ENCODE measurements around the gene PCDHA8. TPM values are rescaled to one million over a fixed set of nuclear protein-coding genes. Genes with fewer than 3 reads are reported as not detected.

Gene PCDHA8
- total and polyA plus RNA-seq, 9 of the 15 experiments (the other 6 are each of a cell fraction or from before 2014, with no cell fraction given): not detected

DNA sequence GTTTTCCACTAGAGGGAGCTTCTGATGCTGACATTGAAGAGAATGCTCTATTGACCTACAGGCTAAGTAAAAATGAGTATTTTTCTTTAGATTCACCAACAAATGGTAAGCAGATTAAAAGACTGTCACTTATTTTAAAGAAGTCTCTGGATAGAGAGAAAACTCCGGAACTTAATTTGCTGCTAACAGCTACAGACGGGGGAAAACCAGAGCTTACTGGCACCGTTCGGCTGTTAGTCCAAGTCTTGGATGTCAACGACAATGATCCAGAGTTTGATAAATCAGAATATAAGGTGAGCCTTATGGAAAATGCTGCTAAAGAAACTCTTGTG lies 28.5 kb downstream of the PCDHA8 start:
- Histone ChIP-seq H3K4me1 (replicated peaks in 1 of 2; ENCODE audit: control insufficient read depth in 2 of 2, insufficient read depth in 2 of 2, low read length in 2 of 2) (no peaks in the 10 kb centered on the region), H3K27me3 (ENCODE audit: control insufficient read depth in 2 of 2, insufficient read depth in 2 of 2, low read length in 2 of 2) (no peaks in the 10 kb centered on the region), H4K20me1 (replicated peaks; ENCODE audit: control insufficient read depth, insufficient read depth, low read length) (no peaks in the 10 kb centered on the region), H3K4me2 (ENCODE audit: insufficient read depth, low read length) (no peak overlapping the region), H3K79me2 (ENCODE audit: control insufficient read depth, insufficient read depth, low read length) (no peaks in the 10 kb centered on the region), H2AFZ (ENCODE audit: low read depth, low read length) (no peak overlapping the region), H3K36me3 (ENCODE audit: control insufficient read depth, insufficient read depth, low read length) (no peaks in the 10 kb centered on the region), H3K9ac (ENCODE audit: insufficient read depth in 1 of 2, low read depth in 2 of 2, low read length in 2 of 2) (no peak overlapping the region), H3K4me3 (no peak overlapping the region), H3K9me3 (replicated peaks; ENCODE audit: control insufficient read depth, insufficient read depth, low read depth, low read length) (no peaks in the 10 kb centered on the region), H3K27ac (ENCODE audit: extremely low read depth, low read depth, low read length) (no peak overlapping the region), H3K9me1 (ENCODE audit: control insufficient read depth, insufficient read depth, low read length) (no peaks in the 10 kb centered on the region)
- no TSS peak for BruUV-seq (replicated peaks)
- no peak for DNase-seq (ENCODE audit: extremely low read depth in 1 of 4, low spot score in 3 of 4)
- TF ChIP-seq ZNF197 (CRISPR knock-in tag; IDR thresholded peaks at IDR 0.05; ENCODE audit: low read depth): no peak
- POLR2A ChIA-PET: interaction anchor here (0.6 kb wide), 1 partner anchor 12 kb away, joined by 3 read pairs; no protein-coding TSS in a partner anchor
- 4% methylated on average over 5 of the region's 5 CpGs for WGBS (ENCODE audit: insufficient coverage, low coverage, missing lambda C conversion rate)
- intact Hi-C loops (cut with micrococcal nuclease): loop anchor here (5.0 kb wide), 1 partner anchor 173 kb away; no protein-coding TSS in a partner anchor
- no peak for ATAC-seq
- in situ Hi-C loops (cut with MboI): no loop called here
- CTCF ChIA-PET (ENCODE audit: low intra/inter-chr PET ratio): no interaction called here
- no peak for FAIRE-seq

DNA sequence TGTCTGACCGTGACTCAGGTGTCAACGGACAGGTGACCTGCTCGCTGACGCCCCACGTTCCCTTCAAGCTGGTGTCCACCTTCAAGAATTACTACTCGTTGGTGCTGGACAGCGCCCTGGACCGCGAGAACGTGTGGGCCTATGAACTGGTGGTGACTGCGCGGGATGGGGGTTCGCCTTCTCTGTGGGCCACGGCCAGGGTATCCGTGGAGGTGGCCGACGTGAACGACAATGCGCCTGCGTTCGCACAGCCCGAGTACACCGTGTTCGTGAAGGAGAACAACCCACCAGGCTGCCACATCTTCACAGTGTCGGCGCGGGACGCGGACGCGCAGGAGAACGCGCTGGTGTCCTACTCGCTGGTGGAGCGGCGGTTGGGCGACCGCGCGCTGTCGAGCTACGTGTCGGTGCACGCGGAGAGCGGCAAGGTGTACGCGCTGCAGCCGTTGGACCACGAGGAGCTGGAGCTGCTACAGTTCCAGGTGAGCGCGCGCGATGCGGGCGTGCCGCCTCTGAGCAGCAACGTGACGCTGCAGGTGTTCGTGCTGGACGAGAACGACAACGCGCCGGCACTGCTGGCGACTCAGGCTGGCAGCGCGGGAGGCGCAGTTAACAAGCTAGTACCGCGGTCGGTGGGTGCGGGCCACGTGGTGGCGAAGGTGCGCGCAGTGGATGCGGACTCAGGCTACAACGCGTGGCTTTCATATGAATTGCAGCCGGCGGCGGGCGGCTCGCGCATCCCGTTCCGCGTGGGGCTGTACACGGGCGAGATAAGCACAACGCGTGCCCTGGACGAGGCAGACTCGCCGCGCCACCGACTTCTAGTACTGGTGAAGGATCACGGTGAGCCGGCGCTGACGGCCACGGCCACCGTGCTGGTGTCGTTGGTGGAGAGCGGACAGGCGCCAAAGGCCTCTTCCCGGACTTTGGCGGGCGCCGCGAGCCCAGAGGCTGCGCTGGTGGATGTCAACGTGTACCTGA lies 29.5 kb downstream of the PCDHA8 start:
- no peak overlapping the region for H2AFZ ChIP-seq (ENCODE audit: low read depth, low read length)
- H3K9ac ChIP-seq (ENCODE audit: insufficient read depth in 1 of 2, low read depth in 2 of 2, low read length in 2 of 2): no peak overlapping the region
- H3K27ac ChIP-seq (ENCODE audit: extremely low read depth, low read depth, low read length): no peak overlapping the region
- no peak overlapping the region for H3K4me3 ChIP-seq
- TF ChIP-seq, protein P1, sequence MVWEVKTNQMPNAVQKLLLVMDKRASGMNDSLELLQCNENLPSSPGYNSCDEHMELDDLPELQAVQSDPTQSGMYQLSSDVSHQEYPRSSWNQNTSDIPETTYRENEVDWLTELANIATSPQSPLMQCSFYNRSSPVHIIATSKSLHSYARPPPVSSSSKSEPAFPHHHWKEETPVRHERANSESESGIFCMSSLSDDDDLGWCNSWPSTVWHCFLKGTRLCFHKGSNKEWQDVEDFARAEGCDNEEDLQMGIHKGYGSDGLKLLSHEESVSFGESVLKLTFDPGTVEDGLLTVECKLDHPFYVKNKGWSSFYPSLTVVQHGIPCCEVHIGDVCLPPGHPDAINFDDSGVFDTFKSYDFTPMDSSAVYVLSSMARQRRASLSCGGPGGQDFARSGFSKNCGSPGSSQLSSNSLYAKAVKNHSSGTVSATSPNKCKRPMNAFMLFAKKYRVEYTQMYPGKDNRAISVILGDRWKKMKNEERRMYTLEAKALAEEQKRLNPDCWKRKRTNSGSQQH (CRISPR knock-in tag; IDR thresholded peaks at IDR 0.05): no peak
- TF ChIP-seq HMGN3 (IDR thresholded peaks at IDR 0.05; ENCODE audit: borderline replicate concordance, extremely low read depth, insufficient read length, low read depth, low read length) (no peak), NCOA4 (IDR thresholded peaks at IDR 0.05; ENCODE audit: partially characterized antibody) (no peak), CBX5 (IDR thresholded peaks at IDR 0.05; ENCODE audit: borderline replicate concordance, low read depth) (no peak)
- no peaks in the 10 kb centered on the region for H4K20me1 ChIP-seq (replicated peaks; ENCODE audit: control insufficient read depth, insufficient read depth, low read length)
- no peak for ATAC-seq
- in situ Hi-C loops (cut with MboI) (no loop called here), intact Hi-C loops (cut with micrococcal nuclease) (no loop called here)
- ChIA-PET POLR2A (no interaction called here), CTCF (ENCODE audit: low intra/inter-chr PET ratio) (interaction anchor here (0.5 kb wide), 1 partner anchor 1076 kb away, joined by 3 read pairs; no protein-coding TSS in a partner anchor)
- FAIRE-seq: no peak
- no peaks in the 10 kb centered on the region for H3K9me1 ChIP-seq (ENCODE audit: control insufficient read depth, insufficient read depth, low read length)
- H3K4me1 ChIP-seq (replicated peaks in 1 of 2; ENCODE audit: control insufficient read depth in 2 of 2, insufficient read depth in 2 of 2, low read length in 2 of 2): no peaks in the 10 kb centered on the region
- H3K79me2 ChIP-seq (ENCODE audit: control insufficient read depth, insufficient read depth, low read length): no peaks in the 10 kb centered on the region
- no peaks in the 10 kb centered on the region for H3K36me3 ChIP-seq (ENCODE audit: control insufficient read depth, insufficient read depth, low read length)
- no peaks in the 10 kb centered on the region for H3K9me3 ChIP-seq (replicated peaks; ENCODE audit: control insufficient read depth, insufficient read depth, low read depth, low read length)
- DNase-seq (ENCODE audit: extremely low read depth in 1 of 4, low spot score in 3 of 4): no peak
- WGBS (ENCODE audit: insufficient coverage, low coverage, missing lambda C conversion rate): 42% methylated on average over 60 of the region's 114 CpGs
- BruUV-seq (replicated peaks): no TSS peak
- no peaks in the 10 kb centered on the region for H3K27me3 ChIP-seq (ENCODE audit: control insufficient read depth in 2 of 2, insufficient read depth in 2 of 2, low read length in 2 of 2)
- no peak overlapping the region for H3K4me2 ChIP-seq (ENCODE audit: insufficient read depth, low read length)
